ENCODE data around the gene LGALS8. TPM values are rescaled to one million over a fixed set of nuclear protein-coding genes. Genes with fewer than 3 reads are reported as not detected.
A peak's percentile ranks its signal among the peaks of the same experiment; 100 is the strongest.
"Not testable (repeated sequence)": the region's sequence is repeated elsewhere in the genome, so short reads cannot be mapped to it uniquely, and the experiment has no call there.

Gene LGALS8
- total RNA-seq, 1 experiment from 2014 or later = 35.3 TPM

DNA sequence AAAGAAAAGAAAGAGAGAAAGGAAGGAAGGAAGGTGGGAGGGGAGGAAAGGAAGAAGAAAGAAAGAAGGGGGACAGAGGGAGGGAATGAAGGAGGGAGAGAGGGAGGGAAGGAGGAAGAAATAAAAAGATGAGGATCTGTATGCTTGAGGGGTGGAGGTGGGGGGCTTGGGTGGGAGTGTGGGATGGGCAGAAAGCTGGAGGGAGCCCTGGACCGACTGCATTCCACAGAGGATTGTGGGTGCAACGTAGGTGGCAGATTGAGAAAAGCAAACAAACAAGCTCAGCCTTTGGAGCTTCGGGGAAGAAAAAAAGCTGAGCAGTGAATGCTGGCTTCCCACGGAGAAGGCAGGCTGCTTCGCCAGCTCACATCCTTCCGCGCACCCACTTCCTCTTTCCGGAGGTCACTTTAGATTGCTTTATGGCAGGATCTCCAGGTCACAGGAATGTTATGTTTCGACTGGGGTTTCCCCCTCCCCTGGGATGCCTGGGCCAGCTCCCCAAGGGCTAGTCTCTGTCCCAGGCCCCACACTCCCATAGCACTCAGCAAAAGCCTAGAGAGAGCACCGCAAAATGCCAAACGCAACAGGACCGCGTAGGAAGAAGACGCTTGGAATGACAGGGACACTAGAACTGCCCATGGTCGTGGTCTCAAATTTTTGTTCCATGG lies 20.7 kb upstream of the LGALS8 start:
- POLR2A ChIA-PET (ENCODE audit: low non-redundant PET) = interaction anchor here (0.6 kb wide), 1 partner anchor 91 kb away, joined by 3 read pairs; no protein-coding TSS in a partner anchor
- H3K9me3 ChIP-seq (ENCODE audit: low read depth, low read length, poor library complexity, severe bottlenecking) = no peaks in the 10 kb centered on the region
- intact Hi-C loops (cut with micrococcal nuclease; ENCODE audit: unreplicated experiment) = no loop called here
- peak; percentile 68 for DNase-seq (ENCODE audit: low spot score)
- H3K4me1 ChIP-seq (ENCODE audit: insufficient read depth, low read length, poor library complexity, severe bottlenecking) = peaks cover 18% of the 10 kb centered on the region
- peak overlapping the region; percentile 12 for H3K4me3 ChIP-seq (ENCODE audit: low read depth, low read length, poor library complexity, severe bottlenecking)
- TF ChIP-seq, protein P1, sequence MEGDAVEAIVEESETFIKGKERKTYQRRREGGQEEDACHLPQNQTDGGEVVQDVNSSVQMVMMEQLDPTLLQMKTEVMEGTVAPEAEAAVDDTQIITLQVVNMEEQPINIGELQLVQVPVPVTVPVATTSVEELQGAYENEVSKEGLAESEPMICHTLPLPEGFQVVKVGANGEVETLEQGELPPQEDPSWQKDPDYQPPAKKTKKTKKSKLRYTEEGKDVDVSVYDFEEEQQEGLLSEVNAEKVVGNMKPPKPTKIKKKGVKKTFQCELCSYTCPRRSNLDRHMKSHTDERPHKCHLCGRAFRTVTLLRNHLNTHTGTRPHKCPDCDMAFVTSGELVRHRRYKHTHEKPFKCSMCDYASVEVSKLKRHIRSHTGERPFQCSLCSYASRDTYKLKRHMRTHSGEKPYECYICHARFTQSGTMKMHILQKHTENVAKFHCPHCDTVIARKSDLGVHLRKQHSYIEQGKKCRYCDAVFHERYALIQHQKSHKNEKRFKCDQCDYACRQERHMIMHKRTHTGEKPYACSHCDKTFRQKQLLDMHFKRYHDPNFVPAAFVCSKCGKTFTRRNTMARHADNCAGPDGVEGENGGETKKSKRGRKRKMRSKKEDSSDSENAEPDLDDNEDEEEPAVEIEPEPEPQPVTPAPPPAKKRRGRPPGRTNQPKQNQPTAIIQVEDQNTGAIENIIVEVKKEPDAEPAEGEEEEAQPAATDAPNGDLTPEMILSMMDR (conservative IDR thresholded peaks at IDR 0.05; ENCODE audit: low read depth, low read length) = no peak
- peak overlapping the region; percentile 67 for H3K27ac ChIP-seq (ENCODE audit: low read depth, low read length, poor library complexity, severe bottlenecking)
- no peaks in the 10 kb centered on the region for H3K27me3 ChIP-seq (replicated peaks; ENCODE audit: insufficient read depth, low read depth, low read length, poor library complexity)
- CTCF ChIA-PET = no interaction called here
- no TSS peak for BruUV-seq (replicated peaks)
- no peaks in the 10 kb centered on the region for H3K36me3 ChIP-seq (ENCODE audit: insufficient read depth, low read length, poor library complexity, severe bottlenecking)

DNA sequence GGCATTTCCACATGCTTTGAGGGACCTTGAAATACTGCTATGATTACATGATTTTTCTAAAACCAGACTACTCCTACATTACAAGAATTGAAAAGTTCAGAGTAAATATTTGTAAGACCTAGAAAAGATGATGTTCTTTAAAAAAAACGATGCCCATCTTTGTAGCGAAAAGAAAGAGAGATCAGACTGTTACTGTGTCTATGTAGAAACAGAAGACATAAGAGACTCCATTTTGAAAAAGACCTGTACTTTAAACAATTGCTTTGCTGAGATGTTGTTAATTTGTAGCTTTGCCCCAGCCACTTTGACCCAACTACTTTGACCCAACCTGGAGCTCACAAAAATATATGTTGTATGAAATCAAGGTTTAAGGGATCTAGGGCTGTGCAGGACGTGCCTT lies 19.4 kb upstream of the LGALS8 start:
- BruUV-seq (replicated peaks); H3K4me3 ChIP-seq (ENCODE audit: low read depth, low read length, poor library complexity, severe bottlenecking); intact Hi-C loops (cut with micrococcal nuclease; ENCODE audit: unreplicated experiment); DNase-seq (ENCODE audit: low spot score); POLR2A ChIA-PET (ENCODE audit: low non-redundant PET); H3K36me3 ChIP-seq (ENCODE audit: insufficient read depth, low read length, poor library complexity, severe bottlenecking); H3K9me3 ChIP-seq (ENCODE audit: low read depth, low read length, poor library complexity, severe bottlenecking); H3K27me3 ChIP-seq (replicated peaks; ENCODE audit: insufficient read depth, low read depth, low read length, poor library complexity); H3K27ac ChIP-seq (ENCODE audit: low read depth, low read length, poor library complexity, severe bottlenecking); CTCF ChIA-PET: not testable (repeated sequence)
- H3K4me1 ChIP-seq (ENCODE audit: insufficient read depth, low read length, poor library complexity, severe bottlenecking) = peaks cover 18% of the 10 kb centered on the region

DNA sequence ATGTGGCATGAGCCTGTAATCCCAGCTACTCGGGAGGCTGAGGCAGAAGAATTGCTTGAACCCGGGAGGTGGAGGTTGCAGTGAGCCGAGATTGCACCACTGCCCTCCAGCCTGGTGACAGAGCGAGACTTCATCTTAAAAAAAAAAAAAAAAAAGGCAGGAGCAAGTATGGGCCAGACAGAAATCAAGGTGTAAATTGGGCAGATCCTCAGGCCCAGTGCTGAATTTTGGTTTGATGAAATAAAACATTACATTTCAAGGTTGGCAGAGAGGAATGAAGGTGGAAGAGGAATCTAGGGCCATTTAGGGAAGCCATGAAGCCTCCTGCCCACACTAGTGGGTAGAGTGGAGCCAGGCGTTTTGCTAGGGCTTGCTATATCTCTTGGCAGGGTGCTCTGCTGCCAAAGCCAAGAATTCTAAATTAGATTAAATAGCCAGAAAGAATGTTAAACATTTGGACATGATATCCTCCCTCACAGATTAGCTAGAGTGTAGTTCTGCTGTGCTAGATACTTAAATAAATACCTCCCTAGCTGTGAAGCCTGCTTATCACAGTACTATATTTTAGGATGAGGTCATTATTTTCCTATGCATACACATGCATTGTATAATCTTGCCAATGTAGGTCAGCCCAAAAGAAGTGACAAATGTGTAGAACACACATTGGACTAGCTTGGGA lies 16.6 kb upstream of the LGALS8 start:
- CTCF ChIA-PET = no interaction called here
- Histone ChIP-seq H3K4me1 (ENCODE audit: insufficient read depth, low read length, poor library complexity, severe bottlenecking) (peaks cover 18% of the 10 kb centered on the region), H3K9me3 (ENCODE audit: low read depth, low read length, poor library complexity, severe bottlenecking) (no peaks in the 10 kb centered on the region), H3K36me3 (ENCODE audit: insufficient read depth, low read length, poor library complexity, severe bottlenecking) (no peaks in the 10 kb centered on the region), H3K4me3 (ENCODE audit: low read depth, low read length, poor library complexity, severe bottlenecking) (no peak overlapping the region), H3K27me3 (replicated peaks; ENCODE audit: insufficient read depth, low read depth, low read length, poor library complexity) (no peaks in the 10 kb centered on the region), H3K27ac (ENCODE audit: low read depth, low read length, poor library complexity, severe bottlenecking) (no peak overlapping the region)
- TF ChIP-seq, protein P1 (conservative IDR thresholded peaks at IDR 0.05; ENCODE audit: low read depth, low read length) = no peak
- POLR2A ChIA-PET (ENCODE audit: low non-redundant PET) = no interaction called here
- intact Hi-C loops (cut with micrococcal nuclease; ENCODE audit: unreplicated experiment) = no loop called here
- no TSS peak for BruUV-seq (replicated peaks)
- DNase-seq (ENCODE audit: low spot score) = peak; percentile 76

DNA sequence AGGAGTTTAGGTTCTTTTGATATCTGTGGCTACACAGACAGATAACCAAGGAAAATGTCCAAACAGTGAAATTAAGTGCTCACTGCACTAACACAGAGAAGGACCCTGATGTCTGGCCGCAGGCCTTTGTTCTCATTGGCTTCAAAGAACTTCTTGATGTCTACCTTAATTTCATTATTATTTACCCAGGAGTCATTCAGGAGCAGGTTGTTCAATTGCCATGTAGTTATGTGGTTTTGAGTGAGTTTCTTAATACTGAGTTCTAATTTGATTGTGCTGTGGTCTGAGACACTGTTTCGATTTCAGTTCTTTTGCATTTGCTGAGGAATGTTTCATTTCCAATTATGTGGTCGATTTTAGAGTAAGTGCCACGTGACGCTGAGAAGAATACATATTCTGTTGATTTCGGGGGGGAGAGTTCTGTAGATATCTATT lies 15.2 kb upstream of the LGALS8 start:
- ChIA-PET POLR2A (ENCODE audit: low non-redundant PET) (no interaction called here), CTCF (no interaction called here)
- no TSS peak for BruUV-seq (replicated peaks)
- TF ChIP-seq EZH2 (IDR thresholded peaks at IDR 0.05; ENCODE audit: borderline replicate concordance, low read depth, low read length, poor library complexity, severe bottlenecking) = no peak
- TF ChIP-seq, protein P1 (conservative IDR thresholded peaks at IDR 0.05; ENCODE audit: low read depth, low read length) = no peak
- H3K9me3 ChIP-seq (ENCODE audit: low read depth, low read length, poor library complexity, severe bottlenecking) = no peaks in the 10 kb centered on the region
- H3K27me3 ChIP-seq (replicated peaks; ENCODE audit: insufficient read depth, low read depth, low read length, poor library complexity) = no peaks in the 10 kb centered on the region
- no peaks in the 10 kb centered on the region for H3K36me3 ChIP-seq (ENCODE audit: insufficient read depth, low read length, poor library complexity, severe bottlenecking)
- no peak overlapping the region for H3K27ac ChIP-seq (ENCODE audit: low read depth, low read length, poor library complexity, severe bottlenecking)
- intact Hi-C loops (cut with micrococcal nuclease; ENCODE audit: unreplicated experiment) = no loop called here
- H3K4me3 ChIP-seq (ENCODE audit: low read depth, low read length, poor library complexity, severe bottlenecking) = no peak overlapping the region
- peaks cover 6% of the 10 kb centered on the region for H3K4me1 ChIP-seq (ENCODE audit: insufficient read depth, low read length, poor library complexity, severe bottlenecking)
- DNase-seq (ENCODE audit: low spot score) = no peak

All from A673 (cell line).